GM19035 (cell line): ENCODE data around the gene AKAP6.
"Not testable (repeated sequence)": the region's sequence is repeated elsewhere in the genome, so short reads cannot be mapped to it uniquely, and the experiment has no call there.

Experiments used
- ATAC-seq: cut with Tn5 transposase; IDR thresholded peaks from one replicate; pipeline ENCODE4 v1.9.1; 2021; ENCODE audit not compliant: unreplicated experiment

AKAP6 gene

GRCh38 chr14:32571995-32572866 is 243.1 kb downstream of the AKAP6 start:
- ATAC-seq: peak; percentile 66

GRCh38 chr14:32572867-32573150 is 243.7 kb downstream of the AKAP6 start:
- no peak for ATAC-seq

GRCh38 chr14:32574269-32574668 is 245.2 kb downstream of the AKAP6 start:
- no peak for ATAC-seq

- peak; percentile 55 for ATAC-seq
Observed at GRCh38 chr14:32576088-32576795, 247.1 kb downstream of the AKAP6 start.

- no peak for ATAC-seq
Observed at GRCh38 chr14:32576977-32577376, 247.9 kb downstream of the AKAP6 start.

GRCh38 chr14:32578181-32578580 is 249.1 kb downstream of the AKAP6 start:
- ATAC-seq: peak; percentile 56

GRCh38 chr14:32583427-32583826 is 254.3 kb downstream of the AKAP6 start:
- not testable (repeated sequence) for ATAC-seq

GRCh38 chr14:32584079-32584478 is 255.0 kb downstream of the AKAP6 start:
- no peak for ATAC-seq

GRCh38 chr14:32587461-32587860 is 258.4 kb downstream of the AKAP6 start:
- ATAC-seq: no peak

GRCh38 chr14:32588448-32589320 is 259.6 kb downstream of the AKAP6 start:
- ATAC-seq: no peak

- no peak for ATAC-seq
Observed at GRCh38 chr14:32590157-32590556, 261.1 kb downstream of the AKAP6 start.

GRCh38 chr14:32593290-32593942 is 264.3 kb downstream of the AKAP6 start:
- ATAC-seq: no peak

GRCh38 chr14:32594766-32595165 is 265.7 kb downstream of the AKAP6 start:
- ATAC-seq: no peak

GRCh38 chr14:32595497-32595896 is 266.4 kb downstream of the AKAP6 start:
- no peak for ATAC-seq

GRCh38 chr14:32596390-32596789 is 267.3 kb downstream of the AKAP6 start:
- ATAC-seq: no peak

GRCh38 chr14:32597771-32598170 is 268.7 kb downstream of the AKAP6 start:
- ATAC-seq: no peak

GRCh38 chr14:32601069-32601468 is 272.0 kb downstream of the AKAP6 start:
- ATAC-seq: no peak

GRCh38 chr14:32601906-32602305 is 272.8 kb downstream of the AKAP6 start:
- no peak for ATAC-seq

- no peak for ATAC-seq
Observed at GRCh38 chr14:32602699-32603098, 273.6 kb downstream of the AKAP6 start.

GRCh38 chr14:32603992-32604565 is 275.0 kb downstream of the AKAP6 start:
- no peak for ATAC-seq

- no peak for ATAC-seq
Observed at GRCh38 chr14:32606301-32606700, 277.2 kb downstream of the AKAP6 start.
